Stimulated activated naive CD8-positive, alpha-beta T cell treated with anti-CD3 and anti-CD28 coated beads, Interleukin-15, amount 100 ng/mL, for 72 hours (primary cell): ENCODE data around the gene DIO2.
A peak's percentile ranks its signal among the peaks of the same experiment; 100 is the strongest.

ENCODE experiments used
- ATAC-seq: fragments of 150-1000 bp; cut with Tn5 transposase; 2 replicates; pipeline ENCODE4 v1.10.0; 2021; ENCODE audit warnings: mild to moderate bottlenecking, moderate library complexity
- DNase-seq, 2 donors: peaks; one replicate each; pipeline ENCODE4 v3.0.0; 2021 to 2022
- H3K27ac Mint-ChIP-seq, 2 donors: one replicate each; pipeline ENCODE4 v1.8.0; 2022; ENCODE audit warnings: mild to moderate bottlenecking in 2 of 2, mixed read lengths in 2 of 2, moderate library complexity in 2 of 2
- H3K27me3 Mint-ChIP-seq: one replicate; pipeline ENCODE4 v1.8.0; 2022; ENCODE audit warnings: mixed read lengths
- H3K4me1 Mint-ChIP-seq: one replicate; pipeline ENCODE4 v1.8.0; 2022; ENCODE audit warnings: mild to moderate bottlenecking, mixed read lengths
- H3K4me3 Mint-ChIP-seq, 2 donors: one replicate each; pipeline ENCODE4 v1.8.0; 2022; ENCODE audit warnings: mild to moderate bottlenecking in 2 of 2, mixed read lengths in 2 of 2, moderate library complexity in 1 of 2
- H3K9me3 Mint-ChIP-seq, 2 donors: one replicate each; pipeline ENCODE4 v1.8.0; 2022; ENCODE audit warnings: mixed read lengths in 2 of 2

The DIO2 gene

DNA sequence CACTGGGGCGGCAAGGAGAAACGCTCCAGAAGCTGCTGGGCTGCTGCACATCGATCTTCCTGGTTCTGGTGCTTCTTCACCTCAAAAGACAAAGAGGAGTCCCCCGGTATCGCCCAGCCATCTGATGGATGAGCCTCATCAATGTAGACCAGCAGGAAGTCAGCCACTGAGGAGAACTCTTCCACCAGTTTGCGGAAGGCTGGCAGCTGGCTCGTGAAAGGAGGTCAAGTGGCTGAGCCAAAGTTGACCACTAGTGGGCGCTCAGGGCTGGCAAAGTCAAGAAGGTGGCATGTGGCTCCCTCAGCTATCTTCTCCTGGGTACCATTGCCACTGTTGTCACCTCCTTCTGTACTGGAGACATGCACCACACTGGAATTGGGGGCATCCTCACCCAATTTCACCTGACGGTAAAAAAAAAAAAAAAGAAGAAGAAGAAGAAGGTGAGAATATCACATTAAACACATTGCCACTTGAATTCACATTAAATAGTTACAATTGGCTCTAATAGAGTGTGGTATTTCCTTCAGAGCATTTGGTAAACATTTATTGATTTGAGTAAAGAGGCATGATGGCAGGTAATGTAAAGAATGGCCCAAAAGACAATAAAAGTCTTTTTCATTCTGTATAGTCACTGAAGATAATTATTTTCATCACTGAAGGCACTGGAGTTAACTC, 8.3 kb downstream of the DIO2 start:
- Mint-ChIP-seq H3K27me3 (no peaks in the 10 kb centered on the region), H3K4me1 (no peaks in the 10 kb centered on the region), H3K27ac (no peak overlapping the region), H3K4me3 (no peak overlapping the region), H3K9me3 (peaks cover 7 to 10% of the 10 kb centered on the region in 2 donors)
- ATAC-seq (no peak), DNase-seq (peak in 1 of 2 donors; percentile 14)

DNA sequence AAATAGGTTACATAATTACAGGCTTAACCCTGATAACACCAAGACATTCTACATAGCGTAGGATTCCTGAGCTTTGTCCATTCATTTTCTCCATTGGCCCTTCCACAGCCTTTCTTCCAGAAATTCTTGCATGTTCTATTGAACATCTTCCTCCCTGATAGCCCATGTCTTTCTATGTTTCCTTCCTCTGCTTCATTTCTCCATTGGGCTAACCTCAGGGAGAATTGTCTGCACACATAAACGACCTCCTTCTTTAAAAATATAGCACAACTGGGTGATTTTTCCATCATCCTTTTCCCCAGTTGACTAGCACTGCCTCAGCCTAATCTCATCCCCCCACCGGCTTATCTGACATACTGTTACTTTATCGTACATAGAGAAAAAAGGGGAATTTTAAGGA, 11.2 kb downstream of the DIO2 start:
- Mint-ChIP-seq H3K27me3 (no peaks in the 10 kb centered on the region), H3K4me3 (no peak overlapping the region), H3K4me1 (no peaks in the 10 kb centered on the region), H3K9me3 (peaks cover 7 to 10% of the 10 kb centered on the region in 2 donors), H3K27ac (no peak overlapping the region)
- no peak for DNase-seq
- no peak for ATAC-seq

DNA sequence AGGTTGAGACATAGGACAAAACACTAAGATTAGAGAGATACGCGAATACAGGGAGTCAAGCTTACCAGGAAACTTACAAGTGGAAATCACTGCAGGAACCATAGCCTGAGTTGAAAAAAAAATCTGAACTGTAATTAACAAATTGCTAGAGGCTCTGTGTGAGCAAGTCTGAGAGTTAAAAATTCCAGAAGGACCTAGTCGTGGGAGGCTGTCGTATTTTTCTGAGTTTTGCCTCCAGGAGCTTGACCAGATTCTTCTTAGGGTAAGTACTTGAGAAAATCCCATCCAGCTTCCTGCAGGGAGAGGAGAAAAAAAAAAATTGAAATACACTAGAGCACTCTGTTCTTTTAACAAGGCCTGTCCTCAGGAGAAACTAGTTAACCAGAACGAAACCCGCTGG, 22.7 kb downstream of the DIO2 start:
- no peaks in the 10 kb centered on the region for H3K9me3 Mint-ChIP-seq
- no peak overlapping the region for H3K4me3 Mint-ChIP-seq
- no peaks in the 10 kb centered on the region for H3K27me3 Mint-ChIP-seq
- H3K4me1 Mint-ChIP-seq: no peaks in the 10 kb centered on the region
- DNase-seq (no peak), ATAC-seq (no peak)
- no peak overlapping the region for H3K27ac Mint-ChIP-seq

DNA sequence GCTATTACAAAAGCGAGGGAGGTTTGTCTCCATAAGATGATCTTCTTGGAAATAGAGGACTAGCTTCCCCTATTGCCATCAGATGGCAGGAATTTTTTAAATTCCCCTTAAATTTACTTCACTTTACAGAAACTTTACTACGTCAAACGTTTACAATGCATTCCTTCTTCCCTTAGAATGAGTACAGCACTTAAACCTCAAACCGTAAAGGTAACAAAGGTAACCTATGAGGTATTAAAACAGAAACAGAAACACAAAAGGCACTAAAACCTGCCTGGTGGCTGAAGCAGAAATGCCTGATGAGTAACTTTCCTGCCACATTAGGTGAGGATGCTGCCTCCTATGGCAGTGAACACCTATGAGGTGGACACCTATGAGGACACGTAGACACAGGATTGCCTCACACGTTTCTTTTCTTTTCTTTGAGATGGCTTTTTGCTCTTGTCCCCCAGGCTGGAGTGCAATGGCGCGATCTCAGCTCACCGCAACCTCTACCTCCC, 25.0 kb downstream of the DIO2 start:
- no peak overlapping the region for H3K4me3 Mint-ChIP-seq
- H3K27ac Mint-ChIP-seq: no peak overlapping the region
- H3K4me1 Mint-ChIP-seq: no peaks in the 10 kb centered on the region
- H3K27me3 Mint-ChIP-seq: no peaks in the 10 kb centered on the region
- no peak for ATAC-seq
- no peak for DNase-seq
- H3K9me3 Mint-ChIP-seq: peaks cover 0 to 3% of the 10 kb centered on the region in 2 donors

DNA sequence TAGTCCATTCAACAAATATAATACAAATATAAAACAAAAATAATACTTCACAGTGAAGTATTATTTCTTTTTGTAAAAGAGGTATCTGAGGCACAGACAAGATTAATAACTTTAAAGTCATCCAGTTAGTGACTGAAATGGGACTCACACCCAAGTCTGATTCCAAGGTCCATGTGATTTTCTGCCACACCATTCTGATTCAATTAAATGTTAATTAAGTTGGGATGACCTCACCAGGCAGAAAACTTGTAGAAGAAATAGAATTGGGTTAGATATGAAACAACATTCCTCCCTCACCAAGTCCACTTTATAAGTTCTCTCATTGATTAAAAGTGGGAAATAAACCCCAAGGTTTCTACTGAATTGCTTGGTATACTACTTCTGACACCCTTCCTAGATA, 34.4 kb downstream of the DIO2 start:
- ATAC-seq: no peak
- peaks cover 0 to 3% of the 10 kb centered on the region in 2 donors for H3K9me3 Mint-ChIP-seq
- H3K4me3 Mint-ChIP-seq: no peak overlapping the region
- no peak overlapping the region for H3K27ac Mint-ChIP-seq
- DNase-seq: no peak
- no peaks in the 10 kb centered on the region for H3K27me3 Mint-ChIP-seq
- no peaks in the 10 kb centered on the region for H3K4me1 Mint-ChIP-seq

DNA sequence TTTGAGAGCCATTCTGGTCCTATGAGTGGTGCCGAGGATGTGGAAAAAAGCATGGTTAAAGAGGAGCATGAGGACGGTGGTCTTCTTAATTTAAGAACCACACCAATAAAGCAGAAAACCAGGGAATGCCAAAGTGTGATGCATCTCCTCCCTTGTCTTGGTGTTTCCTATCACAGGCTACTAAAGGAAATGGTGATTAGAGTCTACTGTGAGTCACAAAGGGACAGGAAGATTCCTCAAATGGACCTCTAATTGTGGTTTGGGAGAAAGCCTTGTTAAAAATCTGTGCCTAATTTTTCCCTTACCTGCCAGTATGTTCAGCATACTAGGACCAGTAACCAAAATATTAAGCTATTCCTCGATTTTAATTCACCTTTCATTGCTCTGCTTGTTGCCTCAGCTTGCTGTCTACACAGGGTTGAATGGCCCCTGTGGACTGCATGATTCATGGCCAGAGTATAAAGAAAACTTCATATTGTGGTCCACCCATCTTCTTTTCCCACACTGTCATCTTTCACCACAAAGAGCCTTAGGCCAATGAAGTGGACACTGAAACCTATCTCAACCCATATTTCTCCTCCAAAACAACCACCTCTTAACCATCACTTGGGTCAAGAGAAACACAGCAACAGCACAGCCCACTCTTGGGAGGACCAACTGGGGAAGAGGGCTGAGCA, 38.8 kb downstream of the DIO2 start:
- H3K4me1 Mint-ChIP-seq: no peaks in the 10 kb centered on the region
- no peak overlapping the region for H3K4me3 Mint-ChIP-seq
- ATAC-seq: no peak
- no peaks in the 10 kb centered on the region for H3K27me3 Mint-ChIP-seq
- DNase-seq: no peak
- peaks cover 0 to 1% of the 10 kb centered on the region in 2 donors for H3K9me3 Mint-ChIP-seq
- no peak overlapping the region for H3K27ac Mint-ChIP-seq

DNA sequence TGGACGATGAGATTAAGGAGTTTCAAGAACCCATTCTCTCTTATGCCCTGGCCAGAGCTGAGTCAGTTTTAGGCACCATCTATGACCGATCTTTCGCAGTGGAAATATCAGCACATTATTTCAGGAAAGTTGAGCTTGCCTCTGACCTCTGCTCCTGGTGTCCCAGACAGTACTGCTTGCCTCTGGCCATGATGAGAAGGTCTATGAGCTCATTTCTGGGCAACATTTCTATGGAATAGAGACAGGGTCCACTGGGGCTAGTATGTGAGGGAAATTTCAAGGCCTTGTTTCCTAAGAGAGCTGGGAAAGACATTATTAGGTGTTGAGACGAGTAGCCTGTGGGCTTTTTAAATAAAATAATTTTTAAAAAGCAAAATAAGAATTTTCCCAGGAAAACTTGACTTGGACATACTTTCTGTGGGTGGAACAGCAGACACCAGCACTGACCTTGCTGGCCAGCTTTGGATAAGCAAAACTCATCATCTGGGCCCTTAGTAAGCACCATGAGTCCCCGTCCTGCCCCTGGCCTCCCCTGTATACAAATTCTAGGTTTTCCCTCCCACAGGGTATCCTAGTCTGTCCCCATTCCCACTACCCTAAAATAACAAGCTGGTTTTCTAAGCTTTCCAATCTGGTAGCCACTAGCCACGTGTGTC, 43.4 kb downstream of the DIO2 start:
- no peak for ATAC-seq
- Mint-ChIP-seq H3K27ac (no peak overlapping the region), H3K27me3 (no peaks in the 10 kb centered on the region), H3K9me3 (peaks cover 4 to 6% of the 10 kb centered on the region in 2 donors), H3K4me1 (no peaks in the 10 kb centered on the region), H3K4me3 (no peak overlapping the region)
- DNase-seq: no peak

DNA sequence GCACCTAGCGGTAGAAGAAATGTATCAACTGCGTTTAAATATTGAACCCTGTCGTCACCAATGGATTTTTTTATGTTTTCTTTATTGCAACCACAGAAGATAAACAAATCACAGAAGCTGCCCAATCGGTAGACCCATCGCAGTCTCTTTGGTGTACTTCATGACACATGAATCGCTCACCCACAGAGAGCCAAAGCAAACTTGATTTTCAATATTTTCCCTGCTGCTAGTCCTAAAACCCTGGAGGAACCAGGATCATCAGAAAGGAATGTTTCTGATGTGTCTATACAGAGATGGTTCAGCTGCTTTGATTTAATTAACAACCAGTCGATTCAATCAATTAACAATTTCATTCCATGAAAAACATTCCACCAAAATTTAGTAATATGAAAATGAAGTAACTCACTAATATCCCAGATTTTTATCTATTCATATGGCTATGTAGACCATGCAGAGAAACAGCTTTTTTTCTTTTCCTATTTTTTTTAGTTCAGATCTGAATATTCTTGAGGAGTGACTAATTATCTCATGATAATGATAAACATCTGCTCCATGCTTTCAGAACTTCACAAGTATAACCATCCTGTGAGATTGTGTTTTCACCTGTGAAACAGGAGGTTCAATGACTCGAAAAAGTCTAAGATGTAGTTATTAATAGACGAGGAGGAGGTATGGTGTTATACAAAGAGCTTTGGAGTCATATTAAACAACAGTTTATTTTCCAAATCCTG, 46.1 kb downstream of the DIO2 start:
- no peaks in the 10 kb centered on the region for H3K4me1 Mint-ChIP-seq
- H3K4me3 Mint-ChIP-seq: no peak overlapping the region
- peaks cover 4 to 6% of the 10 kb centered on the region in 2 donors for H3K9me3 Mint-ChIP-seq
- no peaks in the 10 kb centered on the region for H3K27me3 Mint-ChIP-seq
- H3K27ac Mint-ChIP-seq: no peak overlapping the region
- ATAC-seq: no peak
- no peak for DNase-seq

DNA sequence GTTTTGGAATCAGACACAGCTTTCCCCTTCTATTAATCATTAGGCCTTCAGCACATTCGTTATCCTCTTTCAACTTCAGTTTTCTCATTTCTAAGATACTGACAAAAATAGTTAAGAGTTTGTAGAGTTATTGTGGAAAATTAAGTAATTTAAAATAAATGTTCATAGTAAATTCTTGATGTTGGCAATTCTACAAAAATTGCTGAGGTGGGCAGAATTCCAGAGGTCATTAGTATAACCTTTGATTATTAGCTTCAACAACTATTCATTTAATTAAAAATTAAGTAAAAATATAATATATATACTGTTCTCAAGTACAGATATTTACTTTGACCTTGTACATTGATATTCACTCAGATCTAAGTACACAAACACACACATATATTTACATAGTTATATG, 58.5 kb downstream of the DIO2 start:
- Mint-ChIP-seq H3K4me3 (no peak overlapping the region), H3K27me3 (no peaks in the 10 kb centered on the region), H3K9me3 (no peaks in the 10 kb centered on the region), H3K4me1 (no peaks in the 10 kb centered on the region), H3K27ac (no peak overlapping the region)
- no peak for DNase-seq
- ATAC-seq: no peak

DNA sequence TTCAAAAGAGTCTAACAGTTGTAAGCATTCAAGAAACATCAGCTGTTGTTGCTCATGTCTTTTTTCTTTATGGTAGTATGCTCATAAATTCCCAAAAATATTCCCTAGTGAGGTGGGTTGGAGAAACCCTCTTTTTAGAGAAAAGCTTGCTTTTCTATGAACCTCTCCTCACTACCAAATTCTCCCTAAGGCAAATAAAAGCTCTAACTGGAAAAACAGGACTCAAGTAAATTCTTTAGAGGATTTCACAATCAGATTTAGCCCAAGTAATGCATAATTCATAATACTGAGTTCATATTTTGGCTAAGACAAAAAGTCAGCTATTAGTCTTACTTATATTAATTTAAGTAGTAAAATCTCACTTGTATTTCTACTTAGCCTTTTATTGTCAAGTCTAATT, 59.1 kb downstream of the DIO2 start:
- DNase-seq: no peak
- Mint-ChIP-seq H3K27me3 (no peaks in the 10 kb centered on the region), H3K27ac (no peak overlapping the region), H3K4me3 (no peak overlapping the region), H3K9me3 (no peaks in the 10 kb centered on the region), H3K4me1 (no peaks in the 10 kb centered on the region)
- no peak for ATAC-seq

DNA sequence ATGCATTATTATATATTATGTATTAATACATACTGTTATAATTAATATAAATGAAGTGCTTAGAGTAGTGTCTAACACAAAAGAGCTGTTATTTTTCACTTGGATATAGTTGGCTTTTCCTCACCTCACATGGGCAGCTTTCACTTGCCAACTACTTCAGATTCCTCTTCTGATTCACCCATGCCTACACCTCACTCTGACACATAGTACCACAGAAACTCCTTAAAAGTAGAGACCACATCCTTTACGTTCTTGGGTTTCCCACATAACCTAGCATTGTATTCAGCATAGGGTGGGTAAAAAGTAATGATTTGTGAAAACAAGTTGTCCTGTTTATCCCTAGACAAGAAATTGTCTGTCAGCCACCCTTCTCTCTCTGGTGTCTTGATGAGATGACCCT, 61.0 kb downstream of the DIO2 start:
- no peaks in the 10 kb centered on the region for H3K4me1 Mint-ChIP-seq
- DNase-seq (no peak), ATAC-seq (no peak)
- no peak overlapping the region for H3K4me3 Mint-ChIP-seq
- H3K9me3 Mint-ChIP-seq: peaks cover 0 to 4% of the 10 kb centered on the region in 2 donors
- no peaks in the 10 kb centered on the region for H3K27me3 Mint-ChIP-seq
- no peak overlapping the region for H3K27ac Mint-ChIP-seq
